ENCODE data around the gene TMEM108.

The TMEM108 gene

DNA sequence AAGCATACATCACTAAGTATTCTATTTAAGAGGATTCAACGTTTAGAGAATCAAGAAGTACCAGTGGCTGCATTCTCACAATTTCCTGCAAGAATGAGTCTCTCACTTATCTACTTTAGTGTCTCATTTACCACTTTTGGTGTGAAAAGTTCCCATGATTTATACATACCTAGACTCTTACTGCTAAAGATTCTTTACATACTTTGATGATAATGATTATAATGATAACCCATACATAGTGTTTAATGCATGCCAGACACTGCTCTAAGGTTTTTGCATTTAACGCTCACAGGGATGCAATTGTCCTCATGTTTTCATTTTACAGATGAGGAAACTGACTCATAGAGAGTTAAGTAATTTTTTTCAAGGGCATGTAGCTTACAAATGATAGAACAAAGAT, 133.6 kb downstream of the TMEM108 start:
- no peak for DNase-seq (ENCODE audit: low read depth)
- H3K4me3 ChIP-seq (ENCODE audit: control insufficient read depth, low read depth, low read length): no peak overlapping the region
- TF ChIP-seq, protein P1, sequence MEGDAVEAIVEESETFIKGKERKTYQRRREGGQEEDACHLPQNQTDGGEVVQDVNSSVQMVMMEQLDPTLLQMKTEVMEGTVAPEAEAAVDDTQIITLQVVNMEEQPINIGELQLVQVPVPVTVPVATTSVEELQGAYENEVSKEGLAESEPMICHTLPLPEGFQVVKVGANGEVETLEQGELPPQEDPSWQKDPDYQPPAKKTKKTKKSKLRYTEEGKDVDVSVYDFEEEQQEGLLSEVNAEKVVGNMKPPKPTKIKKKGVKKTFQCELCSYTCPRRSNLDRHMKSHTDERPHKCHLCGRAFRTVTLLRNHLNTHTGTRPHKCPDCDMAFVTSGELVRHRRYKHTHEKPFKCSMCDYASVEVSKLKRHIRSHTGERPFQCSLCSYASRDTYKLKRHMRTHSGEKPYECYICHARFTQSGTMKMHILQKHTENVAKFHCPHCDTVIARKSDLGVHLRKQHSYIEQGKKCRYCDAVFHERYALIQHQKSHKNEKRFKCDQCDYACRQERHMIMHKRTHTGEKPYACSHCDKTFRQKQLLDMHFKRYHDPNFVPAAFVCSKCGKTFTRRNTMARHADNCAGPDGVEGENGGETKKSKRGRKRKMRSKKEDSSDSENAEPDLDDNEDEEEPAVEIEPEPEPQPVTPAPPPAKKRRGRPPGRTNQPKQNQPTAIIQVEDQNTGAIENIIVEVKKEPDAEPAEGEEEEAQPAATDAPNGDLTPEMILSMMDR (conservative IDR thresholded peaks at IDR 0.05; ENCODE audit: control insufficient read depth, insufficient read depth, low read depth, low read length): no peak

DNA sequence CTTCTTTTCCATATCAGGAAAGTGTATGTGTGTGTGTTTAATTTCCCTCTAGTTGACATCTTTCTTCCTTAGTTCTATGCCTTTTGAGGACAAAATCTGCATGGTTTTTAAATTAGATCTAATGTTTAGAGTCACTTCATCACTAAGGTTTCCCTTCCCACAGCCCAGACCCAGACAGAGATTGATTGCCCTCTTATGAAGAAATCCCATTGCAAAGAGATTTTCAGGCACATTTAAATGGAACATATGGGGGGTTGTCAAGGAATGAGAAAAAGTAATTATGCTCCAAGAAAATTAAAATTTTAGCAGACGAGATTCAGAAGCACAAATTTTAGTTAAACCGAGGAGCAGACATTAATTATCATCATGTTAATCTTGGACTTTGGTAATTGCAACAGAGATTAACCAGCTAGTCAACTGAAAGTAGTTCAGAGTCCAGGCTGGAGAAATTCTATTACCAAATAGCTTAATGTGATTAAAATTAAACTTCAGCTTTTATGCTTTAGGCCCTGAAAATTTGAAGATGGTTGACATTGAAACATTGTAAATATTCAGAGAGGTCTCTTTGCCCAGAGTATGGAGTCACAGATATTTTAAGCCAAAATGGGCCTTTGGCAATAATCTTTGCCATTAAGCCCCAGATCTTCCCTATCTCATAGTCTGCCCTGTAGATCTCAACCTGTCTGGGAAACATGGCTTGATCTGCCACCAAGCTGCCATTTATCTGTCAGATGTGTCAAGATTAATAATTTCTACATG, 143.4 kb downstream of the TMEM108 start:
- no peak overlapping the region for H3K4me3 ChIP-seq (ENCODE audit: control insufficient read depth, low read depth, low read length)
- TF ChIP-seq, protein P1 (conservative IDR thresholded peaks at IDR 0.05; ENCODE audit: control insufficient read depth, insufficient read depth, low read depth, low read length): no peak

DNA sequence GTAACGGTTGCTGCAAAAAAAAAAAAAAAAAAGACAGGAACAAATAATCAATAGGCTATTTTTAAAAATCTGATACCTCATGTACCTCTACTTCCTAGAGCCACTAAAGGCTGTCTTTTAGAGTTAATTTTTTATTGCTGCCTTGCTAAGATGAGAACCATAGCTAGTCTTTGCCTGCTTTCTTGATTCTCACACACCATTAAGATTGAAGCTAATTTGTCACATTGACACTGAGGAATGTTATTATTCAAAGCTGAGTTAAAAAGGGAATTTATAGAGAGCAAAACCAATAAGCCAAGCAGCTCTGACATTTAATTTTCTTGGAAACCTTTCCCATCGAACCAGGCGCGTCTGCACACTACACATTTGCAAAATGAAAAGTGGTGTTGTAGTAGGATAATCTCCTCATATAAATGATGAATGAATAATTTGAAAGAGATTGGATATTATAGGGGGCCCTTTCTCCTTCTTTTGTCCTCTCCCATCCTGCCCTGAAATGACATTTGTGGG, 149.7 kb downstream of the TMEM108 start:
- no peak for DNase-seq (ENCODE audit: low read depth)
- TF ChIP-seq, protein P1 (conservative IDR thresholded peaks at IDR 0.05; ENCODE audit: control insufficient read depth, insufficient read depth, low read depth, low read length): no peak

More for the DNA sequence above, 143.4 kb downstream of the TMEM108 start:
- no peak for DNase-seq (ENCODE audit: low read depth)

DNA sequence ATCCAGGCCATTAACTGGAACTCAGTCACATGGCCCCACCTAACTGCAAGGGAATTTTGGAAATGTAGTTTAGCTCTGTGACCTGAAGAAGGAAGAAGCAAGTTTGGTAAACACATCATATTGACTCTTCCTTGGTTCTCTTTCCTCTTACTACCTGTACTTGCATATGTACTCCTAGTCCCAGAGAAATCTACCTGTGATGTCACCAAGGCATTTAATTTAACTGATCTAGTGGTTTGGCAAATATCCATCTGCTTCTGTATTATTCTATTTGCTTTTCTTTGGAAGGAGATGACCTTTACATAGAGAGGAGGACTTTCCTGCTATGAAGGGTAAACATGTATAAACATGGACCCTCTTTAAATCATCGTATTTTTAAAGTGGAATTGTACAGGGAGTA, 150.8 kb downstream of the TMEM108 start:
- no peak overlapping the region for H3K4me3 ChIP-seq (ENCODE audit: control insufficient read depth, low read depth, low read length)
- TF ChIP-seq, protein P1 (conservative IDR thresholded peaks at IDR 0.05; ENCODE audit: control insufficient read depth, insufficient read depth, low read depth, low read length): no peak
- DNase-seq (ENCODE audit: low read depth): no peak

More for the DNA sequence above, 149.7 kb downstream of the TMEM108 start:
- no peak overlapping the region for H3K4me3 ChIP-seq (ENCODE audit: control insufficient read depth, low read depth, low read length)

DNA sequence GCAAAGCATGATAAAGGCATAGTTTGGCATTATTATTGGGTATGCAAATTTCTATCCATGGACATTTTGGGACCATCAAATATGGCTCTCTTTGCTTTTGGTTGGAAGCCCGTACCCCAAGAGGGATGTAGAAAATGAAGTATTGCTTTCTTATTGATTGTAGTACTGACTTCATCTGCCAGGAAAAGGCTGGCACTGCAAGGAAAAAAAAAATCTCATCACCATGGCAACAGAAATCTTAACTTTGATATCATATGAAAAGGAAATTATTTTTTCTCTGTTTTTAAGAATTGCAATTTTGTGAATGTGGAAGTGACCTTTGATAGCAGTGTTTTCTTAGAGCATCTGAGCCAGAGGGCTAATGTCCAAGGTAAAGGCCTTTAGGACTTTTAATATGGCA, 151.7 kb downstream of the TMEM108 start:
- no peak overlapping the region for H3K4me3 ChIP-seq (ENCODE audit: control insufficient read depth, low read depth, low read length)
- DNase-seq (ENCODE audit: low read depth): no peak
- TF ChIP-seq, protein P1 (conservative IDR thresholded peaks at IDR 0.05; ENCODE audit: control insufficient read depth, insufficient read depth, low read depth, low read length): no peak

DNA sequence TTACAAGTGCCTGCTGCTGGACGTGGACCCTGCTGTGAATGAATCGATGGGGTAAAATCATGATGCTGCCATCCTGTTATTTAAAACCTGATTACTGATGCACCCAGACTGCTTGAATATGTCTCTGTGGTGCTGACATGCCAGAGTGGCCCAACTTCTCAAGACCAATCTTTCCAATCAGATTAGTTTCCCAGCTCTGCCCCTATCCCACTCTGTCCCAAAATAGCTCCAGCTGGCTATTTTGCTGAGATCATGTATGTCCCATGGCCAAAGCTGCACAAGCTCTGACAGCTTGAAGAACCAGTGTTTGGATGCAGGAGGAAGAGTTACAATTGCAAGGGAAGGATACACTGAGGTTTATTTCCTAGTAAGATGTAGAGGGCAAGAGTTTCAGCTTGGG, 153.6 kb downstream of the TMEM108 start:
- TF ChIP-seq, protein P1 (conservative IDR thresholded peaks at IDR 0.05; ENCODE audit: control insufficient read depth, insufficient read depth, low read depth, low read length): no peak
- no peak overlapping the region for H3K4me3 ChIP-seq (ENCODE audit: control insufficient read depth, low read depth, low read length)
- DNase-seq (ENCODE audit: low read depth): no peak

All from fibroblast of mammary gland (primary cell).